SK-N-MC (cell line): ENCODE results near the gene ATP5ME.

Experiments used
- EZH2 ChIP-seq: fragments of 200-600 bp; sonication (generic); IDR thresholded peaks from one replicate; pipeline ENCODE4 v1.6.1; 2017; ENCODE audit warnings: antibody characterized with exemption
- FOXP2 ChIP-seq: optimal IDR thresholded peaks from 2 replicates; pipeline ENCODE3; 2011; ENCODE audit warnings: mild to moderate bottlenecking, moderate library complexity; ENCODE audit not compliant: insufficient read depth; ENCODE audit errors: extremely low read length, control extremely low read depth
- POLR2AphosphoS5 ChIP-seq: IDR thresholded peaks from 2 replicates; pipeline ENCODE4 v1.6.1; 2012; ENCODE audit warnings: mild to moderate bottlenecking, low read depth, low read length, borderline replicate concordance

- no peak for TF ChIP-seq EZH2
- peak; percentile 70 for TF ChIP-seq POLR2AphosphoS5
- no peak for TF ChIP-seq FOXP2
Observed at GRCh38 chr4:705278-706082, 31.4 kb upstream of the ATP5ME start, which contains the start of gene PCGF3.
